Measurements from ENCODE around the gene ATN1.
A peak's percentile ranks its signal among the peaks of the same experiment; 100 is the strongest.
"Not testable (repeated sequence)": the region's sequence is repeated elsewhere in the genome, so short reads cannot be mapped to it uniquely, and the experiment has no call there.

Gene ATN1

GRCh38 chr12:6927379-6928021, at the start of gene ATN1:
Gene ATN1, plus strand, starts transcription at chr12:6927959. Its CDS starts 6,043 bp downstream, at chr12:6934002.
- DNase-seq (ENCODE audit: low spot score): peak; percentile 54
- FAIRE-seq: no peak

DNA sequence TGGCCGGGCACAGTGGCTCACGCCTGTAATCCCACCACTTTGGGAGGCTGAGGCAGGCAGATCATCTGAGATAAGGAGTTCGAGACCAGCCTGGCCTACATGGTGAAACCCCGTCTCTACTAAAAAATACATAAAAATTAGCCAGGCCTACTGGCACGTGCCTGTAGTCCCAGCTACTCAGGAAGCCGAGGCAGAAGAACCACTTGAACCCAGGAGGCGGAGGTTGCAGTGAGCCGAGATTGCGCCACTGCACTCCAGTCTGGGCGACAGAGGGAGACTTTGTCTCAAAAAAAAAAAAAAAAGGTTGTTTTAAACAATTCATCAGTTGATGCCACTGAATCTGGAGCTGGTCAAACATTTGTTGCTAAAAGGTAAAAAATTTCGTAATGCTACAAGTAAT, 47.9 kb upstream of the ATN1 start:
- not testable (repeated sequence) for FAIRE-seq; DNase-seq (ENCODE audit: low spot score)

DNA sequence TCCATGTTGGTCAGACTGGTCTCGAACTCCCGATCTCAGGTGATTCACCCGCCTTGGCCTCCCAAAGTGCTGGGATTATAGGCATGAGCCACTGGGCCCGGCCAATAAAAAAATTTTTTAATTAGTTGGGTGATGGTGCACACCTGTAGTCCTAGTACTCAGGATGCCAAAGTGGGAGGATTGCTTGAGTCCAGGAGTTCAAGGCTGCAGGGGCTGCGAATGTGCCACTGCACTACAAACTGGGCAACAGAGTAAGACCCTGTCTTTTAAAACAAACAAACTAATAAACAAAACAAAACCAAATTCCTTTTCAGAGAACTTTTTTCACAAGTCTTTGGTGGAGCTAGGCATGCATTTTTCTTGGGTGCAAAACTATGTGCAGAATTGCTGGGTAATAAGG, 44.5 kb upstream of the ATN1 start:
- FAIRE-seq (no peak), DNase-seq (ENCODE audit: low spot score) (no peak)

DNA sequence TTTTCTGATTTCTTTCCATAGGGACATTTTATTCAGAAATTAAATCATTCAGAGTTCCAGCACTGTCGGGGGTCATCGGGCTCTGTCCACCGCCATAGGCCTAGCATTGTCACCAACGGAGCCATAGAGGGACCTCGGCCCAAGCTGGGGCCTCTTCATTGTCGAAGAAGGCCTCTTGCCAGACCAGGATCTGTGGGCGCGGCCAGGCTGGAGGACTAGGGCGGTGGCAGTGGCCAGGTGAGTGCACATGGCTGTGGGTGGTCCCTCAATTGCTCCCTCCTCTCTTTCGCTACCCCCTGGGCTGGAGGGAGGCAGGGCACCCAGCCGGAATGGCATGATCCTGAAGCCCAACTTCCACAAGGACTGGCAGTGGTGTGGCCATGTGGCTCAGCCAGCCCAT, 44.1 kb upstream of the ATN1 start:
- no peak for DNase-seq (ENCODE audit: low spot score)
- no peak for FAIRE-seq

GRCh38 chr12:6884539-6884938, 43.2 kb upstream of the ATN1 start:
- no peak for FAIRE-seq
- DNase-seq (ENCODE audit: low spot score): no peak

DNA sequence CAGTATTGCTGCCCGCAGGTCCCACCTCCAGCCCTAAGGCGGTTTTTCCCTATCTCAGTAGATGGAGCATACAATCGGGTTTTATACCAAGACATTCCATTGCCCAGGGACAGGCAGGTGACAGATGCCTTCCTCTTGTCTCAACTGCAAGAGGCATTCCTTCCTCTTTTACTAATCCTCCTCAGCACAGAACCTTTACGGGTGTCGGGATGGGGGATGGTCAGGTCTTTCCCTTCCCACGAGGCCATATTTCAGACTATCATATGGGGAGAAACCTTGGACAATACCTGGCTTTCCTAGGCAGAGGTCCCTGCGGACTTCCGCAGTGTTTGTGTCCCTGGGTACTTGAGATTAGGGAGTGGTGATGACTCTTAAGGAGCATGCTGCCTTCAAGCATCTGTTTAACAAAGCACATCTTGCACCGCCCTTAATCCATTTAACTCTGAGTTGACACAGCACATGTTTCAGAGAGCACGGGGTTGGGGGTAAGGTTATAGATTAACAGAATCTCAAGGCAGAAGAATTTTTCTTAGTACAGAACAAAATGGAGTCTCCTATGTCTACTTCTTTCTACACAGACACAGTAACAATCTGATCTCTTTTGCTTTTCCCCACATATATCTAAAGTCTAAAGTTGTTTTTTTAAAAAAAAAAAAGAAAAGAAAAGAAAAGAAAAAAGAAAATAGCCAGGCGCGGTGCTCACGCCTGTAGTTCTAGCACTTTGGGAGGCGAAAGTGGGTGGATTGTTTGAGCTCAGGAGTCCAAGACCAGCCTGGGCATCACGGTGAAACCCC, 41.4 kb upstream of the ATN1 start:
- FAIRE-seq; DNase-seq (ENCODE audit: low spot score): not testable (repeated sequence)

DNA sequence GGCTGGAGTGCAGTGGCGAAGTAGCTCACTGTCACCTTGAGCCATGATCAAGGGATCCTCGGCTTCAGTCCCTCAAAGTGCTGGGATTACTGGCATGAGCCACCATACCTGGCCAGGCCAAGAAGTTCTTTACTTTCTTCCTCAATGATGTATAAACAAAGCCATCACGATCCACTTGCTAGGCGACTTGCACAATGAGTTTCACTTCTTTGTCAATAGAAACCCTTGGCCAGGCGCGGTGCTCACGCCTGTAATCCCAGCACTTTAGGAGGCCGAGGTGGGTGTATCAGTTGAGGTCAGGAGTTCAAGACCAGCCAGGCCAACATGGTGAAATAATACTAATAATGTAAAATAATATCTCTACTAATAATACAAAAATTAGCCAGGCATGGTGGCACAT, 40.3 kb upstream of the ATN1 start:
- DNase-seq (ENCODE audit: low spot score) (no peak), FAIRE-seq (no peak)

DNA sequence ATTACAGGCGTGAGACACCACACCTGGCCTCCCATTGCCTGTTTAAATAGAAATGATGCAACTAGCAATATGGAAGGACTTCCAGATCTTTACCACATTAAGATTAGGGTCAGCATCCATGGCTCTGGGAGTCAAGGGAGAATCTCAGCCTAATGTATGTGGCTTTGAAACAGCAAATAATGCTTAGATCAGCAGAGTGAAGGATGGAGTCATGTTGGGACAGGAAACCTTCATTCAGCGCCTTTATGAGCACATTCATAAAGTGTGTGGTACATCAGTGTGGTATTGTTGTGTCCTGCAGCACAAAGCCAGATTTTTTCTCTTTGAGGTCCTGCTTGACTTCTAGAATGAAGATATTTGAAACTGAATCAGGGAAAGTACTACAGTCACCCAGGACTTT, 39.4 kb upstream of the ATN1 start:
- DNase-seq (ENCODE audit: low spot score) (no peak), FAIRE-seq (no peak)

GRCh38 chr12:6888794-6889193, 39.0 kb upstream of the ATN1 start:
- DNase-seq (ENCODE audit: low spot score); FAIRE-seq: not testable (repeated sequence)

DNA sequence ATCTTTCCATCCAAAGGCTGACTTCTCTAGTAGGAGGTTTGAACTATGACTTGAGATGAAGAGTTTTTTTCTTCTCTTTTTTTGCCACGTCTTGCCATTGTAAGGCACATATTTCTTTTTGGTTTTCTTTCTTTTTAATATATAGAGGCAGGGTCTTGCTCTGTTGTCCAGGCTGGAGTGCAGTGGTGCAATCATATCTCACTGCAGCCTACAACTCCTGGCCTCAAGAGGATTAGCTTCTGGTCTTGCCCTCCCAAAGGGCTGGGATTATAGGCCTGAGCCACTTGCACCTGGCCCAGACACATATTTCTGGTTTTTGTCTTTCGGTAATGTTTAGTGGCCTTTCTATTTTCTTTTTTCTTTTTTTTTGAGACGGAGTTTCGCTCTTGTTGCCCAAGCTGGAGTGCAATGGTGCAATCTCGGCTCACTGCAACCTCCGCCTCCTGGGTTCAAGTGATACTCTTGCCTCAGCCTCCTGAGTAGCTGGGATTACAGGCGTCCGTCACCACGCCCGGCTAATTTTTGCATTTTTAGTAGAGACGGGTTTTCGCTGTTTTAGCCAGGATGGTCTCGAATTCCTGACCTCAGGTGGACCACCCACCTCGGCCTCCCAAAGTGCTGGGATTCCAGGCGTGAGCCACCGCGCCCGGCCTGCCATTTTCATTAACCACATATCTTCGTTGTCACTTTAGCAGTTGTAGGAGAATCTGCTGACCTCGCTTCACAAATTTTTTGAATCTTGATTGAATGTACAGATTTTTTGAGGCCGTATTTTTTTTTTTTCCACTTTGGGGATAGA, 37.8 kb upstream of the ATN1 start:
- FAIRE-seq; DNase-seq (ENCODE audit: low spot score): not testable (repeated sequence)

DNA sequence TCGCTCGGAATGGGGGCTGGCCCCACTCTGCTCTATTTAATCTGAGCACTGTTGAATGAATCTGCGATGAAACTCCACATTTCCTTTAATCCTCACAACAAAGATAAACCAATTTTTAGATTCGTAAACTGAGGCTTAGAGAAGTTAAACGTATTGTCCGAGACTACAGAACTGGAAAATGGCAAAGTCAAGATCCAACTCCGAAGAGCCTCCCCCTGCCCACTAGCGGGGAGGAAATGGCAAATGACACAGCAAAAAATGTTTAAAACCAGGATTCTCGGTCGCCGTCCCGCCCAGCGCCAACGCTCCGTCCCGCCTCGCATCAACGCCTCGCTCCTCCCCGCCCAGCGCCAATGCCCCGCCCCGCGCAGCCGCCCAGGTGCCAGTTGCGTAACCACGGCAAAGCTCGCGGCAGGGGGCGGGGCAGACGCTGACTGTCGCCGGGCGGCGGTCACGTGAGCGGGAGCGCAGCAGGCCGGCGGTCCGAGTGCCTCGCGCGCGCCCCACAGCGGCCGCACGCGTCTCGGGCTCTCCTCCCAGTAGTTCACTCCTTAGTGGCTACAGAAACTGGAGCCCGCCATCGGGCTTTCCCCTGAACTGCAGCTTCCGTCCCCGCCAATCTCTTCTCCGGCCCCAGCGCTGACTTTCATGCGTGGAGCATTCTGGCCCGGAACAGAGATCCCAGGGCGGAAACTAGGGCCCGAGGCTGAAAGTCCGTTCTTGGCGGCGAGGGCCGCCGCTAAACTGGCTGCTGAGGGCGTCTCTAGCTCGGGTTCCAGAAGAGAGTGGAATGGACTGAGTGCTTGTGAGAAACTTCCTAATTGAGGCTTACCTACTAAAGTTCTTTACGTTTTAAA, 36.7 kb upstream of the ATN1 start:
- FAIRE-seq (peak; percentile 11), DNase-seq (ENCODE audit: low spot score) (peak; percentile 91)

- no peak for FAIRE-seq
- no peak for DNase-seq (ENCODE audit: low spot score)
Observed at GRCh38 chr12:6891646-6892001, 36.1 kb upstream of the ATN1 start.

GRCh38 chr12:6892683-6893082, 35.1 kb upstream of the ATN1 start:
- DNase-seq (ENCODE audit: low spot score); FAIRE-seq: not testable (repeated sequence)

GRCh38 chr12:6894321-6894720, 33.4 kb upstream of the ATN1 start:
- DNase-seq (ENCODE audit: low spot score) (no peak), FAIRE-seq (no peak)

- FAIRE-seq: no peak
- no peak for DNase-seq (ENCODE audit: low spot score)
Observed at GRCh38 chr12:6896846-6897435, 30.8 kb upstream of the ATN1 start.

- no peak for DNase-seq (ENCODE audit: low spot score)
- FAIRE-seq: no peak
Observed at GRCh38 chr12:6899427-6899826, 28.3 kb upstream of the ATN1 start.

- DNase-seq (ENCODE audit: low spot score) (no peak), FAIRE-seq (no peak)
Observed at GRCh38 chr12:6899837-6900519, 27.8 kb upstream of the ATN1 start.

- FAIRE-seq (no peak), DNase-seq (ENCODE audit: low spot score) (no peak)
Observed at GRCh38 chr12:6902448-6902847, 25.3 kb upstream of the ATN1 start.

- DNase-seq (ENCODE audit: low spot score): peak; percentile 49
Observed at GRCh38 chr12:6903722-6904121, 24.0 kb upstream of the ATN1 start.

More at GRCh38 chr12:6903722-6904121, 24.0 kb upstream of the ATN1 start:
- no peak for FAIRE-seq
